Kidney epithelial cell (primary cell): ENCODE measurements around the gene RPS19. TPM values are rescaled to one million over a fixed set of nuclear protein-coding genes. Genes with fewer than 3 reads are reported as not detected.

Source experiments
- DNase-seq: peaks from one replicate; pipeline ENCODE4 v3.0.0-alpha.2; 2010; ENCODE audit warnings: low read depth
- H3K27me3 ChIP-seq: 2 replicates; pipeline ENCODE4 v1.6.0; 2011; ENCODE audit warnings: low read length; ENCODE audit not compliant: control insufficient read depth, insufficient read depth
- H3K36me3 ChIP-seq: 2 replicates; pipeline ENCODE4 v1.5.1; 2011; ENCODE audit warnings: low read length; ENCODE audit not compliant: control insufficient read depth, insufficient read depth
- H3K4me3 ChIP-seq: 2 replicates; pipeline ENCODE4 v1.5.1; 2011; ENCODE audit warnings: low read depth, mild to moderate bottlenecking, control low read depth, low read length
- total RNA-seq: library from RNA; depleted of rRNA; stranded (reverse); fragments of >200 nt; gene quantifications from 2 replicates; pipeline ENCODE4 v1.2.3, GENCODE V29; 2015
- TF ChIP-seq, protein P1 (sequence below): IDR thresholded peaks from 2 replicates; pipeline ENCODE4 v1.5.1; 2011; ENCODE audit warnings: mild to moderate bottlenecking, moderate library complexity, low read length, control low read depth, inconsistent platforms; ENCODE audit not compliant: insufficient read depth, poor library complexity, severe bottlenecking

RPS19 gene
- total RNA-seq, 1 donor from 2014 or later, result 1,699 TPM

- TF ChIP-seq, protein P1, sequence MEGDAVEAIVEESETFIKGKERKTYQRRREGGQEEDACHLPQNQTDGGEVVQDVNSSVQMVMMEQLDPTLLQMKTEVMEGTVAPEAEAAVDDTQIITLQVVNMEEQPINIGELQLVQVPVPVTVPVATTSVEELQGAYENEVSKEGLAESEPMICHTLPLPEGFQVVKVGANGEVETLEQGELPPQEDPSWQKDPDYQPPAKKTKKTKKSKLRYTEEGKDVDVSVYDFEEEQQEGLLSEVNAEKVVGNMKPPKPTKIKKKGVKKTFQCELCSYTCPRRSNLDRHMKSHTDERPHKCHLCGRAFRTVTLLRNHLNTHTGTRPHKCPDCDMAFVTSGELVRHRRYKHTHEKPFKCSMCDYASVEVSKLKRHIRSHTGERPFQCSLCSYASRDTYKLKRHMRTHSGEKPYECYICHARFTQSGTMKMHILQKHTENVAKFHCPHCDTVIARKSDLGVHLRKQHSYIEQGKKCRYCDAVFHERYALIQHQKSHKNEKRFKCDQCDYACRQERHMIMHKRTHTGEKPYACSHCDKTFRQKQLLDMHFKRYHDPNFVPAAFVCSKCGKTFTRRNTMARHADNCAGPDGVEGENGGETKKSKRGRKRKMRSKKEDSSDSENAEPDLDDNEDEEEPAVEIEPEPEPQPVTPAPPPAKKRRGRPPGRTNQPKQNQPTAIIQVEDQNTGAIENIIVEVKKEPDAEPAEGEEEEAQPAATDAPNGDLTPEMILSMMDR, result no peak
- H3K27me3 ChIP-seq, result peaks cover 11% of the 10 kb centered on the region
- H3K4me3 ChIP-seq, result no peak within 1 kb of the TSS
- DNase-seq, result no peak
- H3K36me3 ChIP-seq, result no peaks in the 10 kb centered on the region
Observed at GRCh38 chr19:41876847-41877832, 17.1 kb downstream of the RPS19 start, which contains the start of gene CD79A. CD79A (plus strand) TSS chr19:41877279; CDS start chr19:41877305, 26 bp downstream.

DNA sequence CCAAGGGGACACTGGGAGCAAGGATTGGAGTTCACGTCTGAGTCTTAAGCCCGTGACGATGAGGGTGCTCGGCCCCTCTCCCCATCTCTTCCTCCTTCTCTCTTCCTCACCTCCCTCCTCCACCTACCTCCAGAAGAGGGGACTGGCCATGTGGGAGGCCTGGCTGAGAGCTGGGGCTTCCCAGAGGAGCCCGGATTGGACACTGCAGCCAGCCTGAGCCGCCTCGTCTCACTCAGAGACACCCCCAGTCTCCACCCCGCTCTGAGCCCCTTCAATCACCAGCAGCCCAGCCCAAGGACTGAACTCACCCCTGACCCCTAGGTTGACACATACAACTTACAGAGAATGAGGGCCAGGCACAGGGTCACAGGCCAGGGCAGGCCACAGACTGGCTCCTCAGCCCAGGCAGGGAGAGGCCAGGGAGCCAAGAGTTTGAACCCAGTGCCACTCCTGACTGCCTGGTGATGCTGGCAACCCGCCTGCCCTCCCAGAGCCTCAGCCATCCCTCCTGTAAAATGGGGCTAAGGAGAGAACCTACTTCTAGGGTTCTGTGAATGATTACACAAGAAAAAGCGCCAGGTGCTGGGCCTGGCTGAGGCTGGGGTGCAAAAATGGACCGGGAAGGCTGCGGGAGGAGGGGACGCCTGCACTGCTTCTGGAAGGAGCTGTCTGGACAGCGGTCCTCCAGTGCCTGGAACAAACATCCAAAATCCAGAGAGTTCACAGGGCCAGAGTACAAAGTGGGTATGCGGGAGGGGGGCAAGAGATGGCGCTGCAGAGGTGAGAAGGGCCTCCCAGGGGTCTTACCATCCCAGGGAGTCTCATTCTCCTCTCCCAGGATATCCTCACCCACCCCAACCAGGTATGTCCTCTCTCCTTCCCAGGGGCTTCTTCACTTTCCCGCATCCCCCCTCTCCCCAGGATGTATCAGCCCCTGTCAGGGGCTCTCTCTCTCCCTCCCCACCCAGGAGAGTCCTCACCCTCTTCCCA is 18.2 kb downstream of the RPS19 start:
- Histone ChIP-seq H3K36me3 (no peaks in the 10 kb centered on the region), H3K4me3 (no peak overlapping the region), H3K27me3 (peaks cover 11% of the 10 kb centered on the region)
- no peak for DNase-seq
- TF ChIP-seq, protein P1, result no peak

- Histone ChIP-seq H3K27me3 (peaks cover 11% of the 10 kb centered on the region), H3K36me3 (no peaks in the 10 kb centered on the region), H3K4me3 (no peak overlapping the region)
- no peak for DNase-seq
- TF ChIP-seq, protein P1, result no peak
Observed at GRCh38 chr19:41879080-41879479, 19.0 kb downstream of the RPS19 start.

GRCh38 chr19:41879670-41880328 is 19.7 kb downstream of the RPS19 start:
- TF ChIP-seq, protein P1, result no peak
- H3K27me3 ChIP-seq, result peaks cover 11% of the 10 kb centered on the region
- no peak overlapping the region for H3K4me3 ChIP-seq
- no peak for DNase-seq
- H3K36me3 ChIP-seq, result no peaks in the 10 kb centered on the region

DNA sequence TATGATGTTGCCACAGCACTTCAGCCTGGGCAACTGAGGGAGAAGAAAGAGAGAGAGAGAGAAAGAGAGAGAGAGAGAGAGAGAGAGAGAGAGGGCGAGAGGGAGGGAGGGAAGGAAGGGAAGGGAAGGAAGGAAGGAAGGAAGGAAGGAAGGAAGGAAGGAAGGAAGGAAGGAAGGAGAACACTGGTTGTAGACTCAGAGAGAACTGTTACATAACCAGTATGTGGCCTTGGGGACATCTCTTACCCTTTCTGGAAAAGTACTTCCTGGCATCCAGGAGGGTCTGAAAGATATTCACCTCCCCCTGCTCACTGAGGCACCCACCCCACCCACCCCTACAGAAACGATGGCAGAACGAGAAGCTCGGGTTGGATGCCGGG is 20.3 kb downstream of the RPS19 start:
- Histone ChIP-seq H3K27me3 (peaks cover 11% of the 10 kb centered on the region), H3K36me3 (no peaks in the 10 kb centered on the region), H3K4me3 (no peak overlapping the region)
- no peak for DNase-seq
- TF ChIP-seq, protein P1, result no peak
